HepG2 (cell line): ENCODE measurements around the gene HYOU1. TPM values are rescaled to one million over a fixed set of nuclear protein-coding genes. Genes with fewer than 3 reads are reported as not detected.
A peak's percentile ranks its signal among the peaks of the same experiment; 100 is the strongest.

Experiments used
- CHCHD3 ChIP-seq: sonication (generic); formaldehyde crosslinking; IDR thresholded peaks from 2 replicates; pipeline ENCODE4 v1.8.0; 2022; ENCODE audit warnings: mild to moderate bottlenecking, missing genetic modification reagents, moderate library complexity
- DR1 ChIP-seq: sonication (generic); formaldehyde crosslinking; IDR thresholded peaks from 2 replicates; pipeline ENCODE4 v1.8.0; 2021; ENCODE audit warnings: mild to moderate bottlenecking, missing genetic modification reagents, inconsistent platforms
- HMGA1 ChIP-seq: sonication (generic); formaldehyde crosslinking; conservative IDR thresholded peaks from 2 replicates; pipeline ENCODE4 v1.4.0; 2020; ENCODE audit warnings: missing genetic modification reagents
- TBL1XR1 ChIP-seq: fragments of 150-350 bp; IDR thresholded peaks from 2 replicates; pipeline ENCODE4 v1.6.1; 2014; ENCODE audit warnings: borderline replicate concordance, low read length; ENCODE audit not compliant: partially characterized antibody
- TCF7L2 ChIP-seq: IDR thresholded peaks from 2 replicates; pipeline ENCODE4 v1.6.1; 2011; ENCODE audit warnings: mild to moderate bottlenecking, low read depth, low read length, moderate library complexity
- ZNF121 ChIP-seq: sonication (generic); formaldehyde crosslinking; IDR thresholded peaks from 2 replicates; pipeline ENCODE4 v1.5.0; 2020; ENCODE audit warnings: mild to moderate bottlenecking, missing genetic modification reagents
- ZNF263 ChIP-seq: sonication (generic); formaldehyde crosslinking; IDR thresholded peaks from 2 replicates; pipeline ENCODE4 v1.4.0; 2020; ENCODE audit warnings: missing genetic modification reagents
- ZNF3 ChIP-seq: IDR thresholded peaks from 2 replicates; pipeline ENCODE4 v1.7.0; 2017; ENCODE audit warnings: inconsistent platforms
- ZNF331 ChIP-seq: sonication (generic); formaldehyde crosslinking; IDR thresholded peaks from 2 replicates; pipeline ENCODE4 v1.4.0; 2020; ENCODE audit warnings: missing genetic modification reagents
- ZNF407 ChIP-seq: sonication (generic); formaldehyde crosslinking; IDR thresholded peaks from one replicate; pipeline ENCODE4 v1.5.1; 2020; ENCODE audit warnings: mild to moderate bottlenecking, missing genetic modification reagents; ENCODE audit errors: not compliant biosample characterization
- ZNF605 ChIP-seq: sonication (generic); formaldehyde crosslinking; IDR thresholded peaks from 2 replicates; pipeline ENCODE4 v1.8.0; 2022; ENCODE audit warnings: mild to moderate bottlenecking, missing genetic modification reagents
- ZNF652 ChIP-seq: IDR thresholded peaks from 2 replicates; pipeline ENCODE4 v1.6.1; 2016; ENCODE audit warnings: low read depth, borderline replicate concordance
- polyA plus RNA-seq, 8 experiments: library from polyadenylated mRNA; depleted of rRNA in 3 of 8; stranded (reverse) in 7 of 8; unstranded in 1 of 8; fragments of >200 nt; fragmentation: Illumina TruSeq in 4 of 8; extraction: Trizol in 4 of 8; gene quantifications; 2 replicates each; pipeline versions ENCODE4 v1.2.1 to v1.2.3, GENCODE V29; 2011 to 2016; ENCODE audit warnings: low read depth in 4 of 8, missing spikeins in 1 of 8, mixed read lengths in 1 of 8; ENCODE audit not compliant: insufficient read depth in 1 of 8
- total RNA-seq, 5 experiments: library from RNA; depleted of rRNA; stranded (reverse); fragments of >200 nt; fragmentation: Illumina TruSeq; extraction: Trizol; gene quantifications; 2 replicates each; pipeline ENCODE4 v1.2.3, GENCODE V29; 2016; ENCODE audit warnings: low read depth in 1 of 5
- TF ChIP-seq, protein P1 (sequence below): fragments of 450-650 bp; IDR thresholded peaks from 2 replicates; pipeline ENCODE4 v1.6.1; 2017; ENCODE audit warnings: mild to moderate bottlenecking
- TF ChIP-seq, protein P2 (sequence below): sonication (generic); formaldehyde crosslinking; IDR thresholded peaks from 2 replicates; pipeline ENCODE4 v1.4.0; 2020; ENCODE audit warnings: mild to moderate bottlenecking, missing genetic modification reagents
- TF ChIP-seq, protein P3 (sequence below): sonication (generic); formaldehyde crosslinking; IDR thresholded peaks from 2 replicates; pipeline ENCODE4 v1.8.0; 2022; ENCODE audit warnings: mild to moderate bottlenecking, missing genetic modification reagents, moderate library complexity

Gene HYOU1
- total and polyA plus RNA-seq, 2 of the 13 experiments (the other 11 are each of a cell fraction or from before 2014, with no cell fraction given) = 127 to 155 TPM

GRCh38 chr11:119095066-119095880, 38.3 kb upstream of the HYOU1 start (continued):
- no peak for TF ChIP-seq TBL1XR1
- peak; percentile 3; the same call in 1 of the 2 replicates for TF ChIP-seq CHCHD3 (CRISPR knock-in tag)
- TF ChIP-seq ZNF407 = peak; percentile 81
- TF ChIP-seq, protein P1, sequence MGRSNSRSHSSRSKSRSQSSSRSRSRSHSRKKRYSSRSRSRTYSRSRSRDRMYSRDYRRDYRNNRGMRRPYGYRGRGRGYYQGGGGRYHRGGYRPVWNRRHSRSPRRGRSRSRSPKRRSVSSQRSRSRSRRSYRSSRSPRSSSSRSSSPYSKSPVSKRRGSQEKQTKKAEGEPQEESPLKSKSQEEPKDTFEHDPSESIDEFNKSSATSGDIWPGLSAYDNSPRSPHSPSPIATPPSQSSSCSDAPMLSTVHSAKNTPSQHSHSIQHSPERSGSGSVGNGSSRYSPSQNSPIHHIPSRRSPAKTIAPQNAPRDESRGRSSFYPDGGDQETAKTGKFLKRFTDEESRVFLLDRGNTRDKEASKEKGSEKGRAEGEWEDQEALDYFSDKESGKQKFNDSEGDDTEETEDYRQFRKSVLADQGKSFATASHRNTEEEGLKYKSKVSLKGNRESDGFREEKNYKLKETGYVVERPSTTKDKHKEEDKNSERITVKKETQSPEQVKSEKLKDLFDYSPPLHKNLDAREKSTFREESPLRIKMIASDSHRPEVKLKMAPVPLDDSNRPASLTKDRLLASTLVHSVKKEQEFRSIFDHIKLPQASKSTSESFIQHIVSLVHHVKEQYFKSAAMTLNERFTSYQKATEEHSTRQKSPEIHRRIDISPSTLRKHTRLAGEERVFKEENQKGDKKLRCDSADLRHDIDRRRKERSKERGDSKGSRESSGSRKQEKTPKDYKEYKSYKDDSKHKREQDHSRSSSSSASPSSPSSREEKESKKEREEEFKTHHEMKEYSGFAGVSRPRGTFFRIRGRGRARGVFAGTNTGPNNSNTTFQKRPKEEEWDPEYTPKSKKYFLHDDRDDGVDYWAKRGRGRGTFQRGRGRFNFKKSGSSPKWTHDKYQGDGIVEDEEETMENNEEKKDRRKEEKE = no peak
- TF ChIP-seq, protein P2, sequence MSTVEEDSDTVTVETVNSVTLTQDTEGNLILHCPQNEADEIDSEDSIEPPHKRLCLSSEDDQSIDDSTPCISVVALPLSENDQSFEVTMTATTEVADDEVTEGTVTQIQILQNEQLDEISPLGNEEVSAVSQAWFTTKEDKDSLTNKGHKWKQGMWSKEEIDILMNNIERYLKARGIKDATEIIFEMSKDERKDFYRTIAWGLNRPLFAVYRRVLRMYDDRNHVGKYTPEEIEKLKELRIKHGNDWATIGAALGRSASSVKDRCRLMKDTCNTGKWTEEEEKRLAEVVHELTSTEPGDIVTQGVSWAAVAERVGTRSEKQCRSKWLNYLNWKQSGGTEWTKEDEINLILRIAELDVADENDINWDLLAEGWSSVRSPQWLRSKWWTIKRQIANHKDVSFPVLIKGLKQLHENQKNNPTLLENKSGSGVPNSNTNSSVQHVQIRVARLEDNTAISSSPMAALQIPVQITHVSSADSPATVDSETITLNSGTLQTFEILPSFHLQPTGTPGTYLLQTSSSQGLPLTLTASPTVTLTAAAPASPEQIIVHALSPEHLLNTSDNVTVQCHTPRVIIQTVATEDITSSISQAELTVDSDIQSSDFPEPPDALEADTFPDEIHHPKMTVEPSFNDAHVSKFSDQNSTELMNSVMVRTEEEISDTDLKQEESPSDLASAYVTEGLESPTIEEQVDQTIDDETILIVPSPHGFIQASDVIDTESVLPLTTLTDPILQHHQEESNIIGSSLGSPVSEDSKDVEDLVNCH = no peak
- TF ChIP-seq ZNF331 (CRISPR knock-in tag) = peak; percentile 11
- TF ChIP-seq HMGA1 = no peak
- no peak for TF ChIP-seq ZNF121 (CRISPR knock-in tag)
- TF ChIP-seq ZNF3 (CRISPR knock-in tag) = no peak
- no peak for TF ChIP-seq TCF7L2
- TF ChIP-seq ZNF605 = peak; percentile 97
- TF ChIP-seq, protein P3, sequence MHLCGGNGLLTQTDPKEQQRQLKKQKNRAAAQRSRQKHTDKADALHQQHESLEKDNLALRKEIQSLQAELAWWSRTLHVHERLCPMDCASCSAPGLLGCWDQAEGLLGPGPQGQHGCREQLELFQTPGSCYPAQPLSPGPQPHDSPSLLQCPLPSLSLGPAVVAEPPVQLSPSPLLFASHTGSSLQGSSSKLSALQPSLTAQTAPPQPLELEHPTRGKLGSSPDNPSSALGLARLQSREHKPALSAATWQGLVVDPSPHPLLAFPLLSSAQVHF (CRISPR knock-in tag) = peak; percentile 38; the same call in 1 of the 2 replicates
- TF ChIP-seq ZNF652 = peak; percentile 99
- TF ChIP-seq DR1 = peak; percentile 96
- no peak; the same call in 1 of the 2 replicates for TF ChIP-seq ZNF263 (CRISPR knock-in tag)
